ENCODE results near the gene NPM1. TPM values are rescaled to one million over a fixed set of nuclear protein-coding genes. Genes with fewer than 3 reads are reported as not detected.

Gene NPM1
- total and polyA plus RNA-seq, 9 donors = 953 to 1,914 (median 1,097) TPM

DNA sequence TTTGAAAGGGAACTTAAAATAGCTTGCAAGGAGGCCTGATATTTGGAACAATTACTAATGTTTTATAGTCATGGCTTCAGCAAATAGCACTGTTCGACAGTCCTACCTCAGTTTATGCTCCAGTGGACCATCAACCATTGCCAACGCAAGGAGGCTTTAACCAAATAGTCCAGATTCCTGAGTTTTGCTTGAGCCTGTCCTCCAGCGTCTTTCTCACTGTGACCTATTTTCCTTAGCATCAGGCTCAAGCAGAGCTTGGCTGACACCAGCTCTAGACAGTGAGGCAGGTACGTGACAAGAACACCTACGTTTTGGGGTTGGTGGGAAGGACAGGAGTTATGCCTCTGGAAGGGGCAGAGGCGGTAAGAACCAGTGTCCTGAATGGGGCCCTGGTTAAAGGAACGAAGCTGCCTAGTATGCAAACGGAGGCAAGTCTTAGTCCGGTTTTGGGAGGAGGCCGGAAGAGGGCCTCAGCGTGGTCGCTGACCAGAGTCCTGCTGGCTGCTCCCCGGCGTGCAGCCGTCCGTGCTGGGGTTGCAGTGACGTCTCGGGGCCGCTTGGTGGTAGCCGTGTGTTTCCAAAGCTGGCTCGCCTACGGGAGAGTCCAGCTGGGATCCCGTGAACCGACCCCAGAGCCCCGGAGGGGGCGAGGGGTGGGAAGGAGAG, 30.8 kb downstream of the NPM1 start:
- Histone ChIP-seq H3K4me3 (ENCODE audit: low read length) (peak overlapping the region; percentile 59), H3K36me3 (ENCODE audit: control insufficient read depth, insufficient read depth, low read length) (peaks cover 3% of the 10 kb centered on the region), H3K27ac (ENCODE audit: low read length) (peak overlapping the region; percentile 84), H3K9me3 (replicated peaks; ENCODE audit: control insufficient read depth, low read depth, low read length) (no peaks in the 10 kb centered on the region), H3K27me3 (ENCODE audit: control insufficient read depth, insufficient read depth, low read length) (peaks cover 26% of the 10 kb centered on the region), H3K4me1 (ENCODE audit: control insufficient read depth, insufficient read depth, low read length) (peaks cover 34% of the 10 kb centered on the region)
- WGBS (ENCODE audit: insufficient coverage) = 5% methylated on average over 23 of the region's 26 CpGs
- peak; percentile 95 for DNase-seq

DNA sequence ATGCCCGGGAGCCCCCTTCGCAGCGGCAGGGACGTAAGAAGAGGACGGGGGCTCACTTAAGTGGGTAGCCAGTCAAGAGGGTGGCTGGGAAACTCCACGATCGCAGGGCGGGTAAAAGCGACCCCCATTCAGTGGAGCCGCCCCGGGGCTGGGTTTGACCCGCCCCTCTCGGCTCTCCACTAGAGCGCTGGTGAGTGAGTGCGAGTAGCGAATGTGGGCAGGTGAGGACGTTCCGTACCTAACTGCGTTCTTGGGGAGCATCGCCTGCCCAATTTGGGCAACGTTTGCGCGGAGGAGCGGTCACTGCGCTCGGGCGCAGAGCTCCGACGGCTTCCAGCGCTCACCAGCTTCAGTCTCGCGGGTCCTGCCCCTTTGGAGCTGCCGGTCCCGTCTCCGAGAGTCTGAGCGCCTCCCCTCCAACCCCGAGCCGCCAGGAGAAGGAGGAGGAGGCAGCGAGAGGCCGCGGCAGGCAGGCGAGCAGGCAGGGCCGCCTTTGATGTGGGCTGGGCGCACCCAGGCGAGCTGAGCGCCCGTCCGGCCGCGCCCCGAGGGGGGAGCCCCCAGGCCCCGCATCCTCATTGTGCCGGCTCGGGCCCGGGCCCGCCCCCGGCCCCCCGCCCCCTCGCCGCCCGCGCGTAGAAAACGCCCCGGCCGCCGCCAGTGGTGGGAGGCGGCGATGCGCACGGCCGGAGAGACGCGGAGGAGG, 31.5 kb downstream of the NPM1 start, which contains the start of gene FGF18:
Gene FGF18, plus strand, starts transcription at position 666 of the 706 bp plus-strand sequence. CDS start 553 bp downstream, outside the sequence.
- peaks cover 2% of the 10 kb centered on the region for H3K36me3 ChIP-seq (ENCODE audit: control insufficient read depth, insufficient read depth, low read length)
- H3K27me3 ChIP-seq (ENCODE audit: control insufficient read depth, insufficient read depth, low read length) = peaks cover 26% of the 10 kb centered on the region
- no peaks in the 10 kb centered on the region for H3K9me3 ChIP-seq (replicated peaks; ENCODE audit: control insufficient read depth, low read depth, low read length)
- peak; percentile 92 for DNase-seq
- H3K4me1 ChIP-seq (ENCODE audit: control insufficient read depth, insufficient read depth, low read length) = peaks cover 34% of the 10 kb centered on the region
- H3K4me3 ChIP-seq (ENCODE audit: low read length) = peak within 1 kb of the TSS; percentile 59
- H3K27ac ChIP-seq (ENCODE audit: low read length) = peak within 1 kb of the TSS; percentile 84
- WGBS (ENCODE audit: insufficient coverage) = under 1% methylated on average over 74 of the region's 74 CpGs

DNA sequence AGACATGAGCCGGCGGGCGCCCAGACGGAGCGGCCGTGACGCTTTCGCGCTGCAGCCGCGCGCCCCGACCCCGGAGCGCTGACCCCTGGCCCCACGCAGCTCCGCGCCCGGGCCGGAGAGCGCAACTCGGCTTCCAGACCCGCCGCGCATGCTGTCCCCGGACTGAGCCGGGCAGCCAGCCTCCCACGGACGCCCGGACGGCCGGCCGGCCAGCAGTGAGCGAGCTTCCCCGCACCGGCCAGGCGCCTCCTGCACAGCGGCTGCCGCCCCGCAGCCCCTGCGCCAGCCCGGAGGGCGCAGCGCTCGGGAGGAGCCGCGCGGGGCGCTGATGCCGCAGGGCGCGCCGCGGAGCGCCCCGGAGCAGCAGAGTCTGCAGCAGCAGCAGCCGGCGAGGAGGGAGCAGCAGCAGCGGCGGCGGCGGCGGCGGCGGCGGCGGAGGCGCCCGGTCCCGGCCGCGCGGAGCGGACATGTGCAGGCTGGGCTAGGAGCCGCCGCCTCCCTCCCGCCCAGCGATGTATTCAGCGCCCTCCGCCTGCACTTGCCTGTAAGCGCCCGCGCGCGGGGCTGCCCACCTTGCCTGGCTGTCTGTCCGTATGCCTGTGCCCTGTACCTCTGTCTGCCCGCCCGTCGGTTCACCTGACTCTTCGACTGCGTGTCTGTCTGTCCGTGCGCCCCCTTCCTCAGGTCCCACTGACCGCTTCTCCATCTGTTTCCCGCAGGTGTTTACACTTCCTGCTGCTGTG, 32.2 kb downstream of the NPM1 start:
- Histone ChIP-seq H3K27me3 (ENCODE audit: control insufficient read depth, insufficient read depth, low read length) (peaks cover 26% of the 10 kb centered on the region), H3K27ac (ENCODE audit: low read length) (no peak overlapping the region), H3K4me3 (ENCODE audit: low read length) (peak overlapping the region; percentile 56), H3K9me3 (replicated peaks; ENCODE audit: control insufficient read depth, low read depth, low read length) (no peaks in the 10 kb centered on the region), H3K4me1 (ENCODE audit: control insufficient read depth, insufficient read depth, low read length) (peaks cover 34% of the 10 kb centered on the region), H3K36me3 (ENCODE audit: control insufficient read depth, insufficient read depth, low read length) (peaks cover 2% of the 10 kb centered on the region)
- no peak for DNase-seq
- WGBS (ENCODE audit: insufficient coverage) = under 1% methylated on average over 95 of the region's 95 CpGs

- under 1% methylated on average over 50 of the region's 65 CpGs for WGBS (ENCODE audit: insufficient coverage)
- Histone ChIP-seq H3K4me1 (ENCODE audit: control insufficient read depth, insufficient read depth, low read length) (peaks cover 34% of the 10 kb centered on the region), H3K36me3 (ENCODE audit: control insufficient read depth, insufficient read depth, low read length) (peaks cover 2% of the 10 kb centered on the region), H3K27me3 (ENCODE audit: control insufficient read depth, insufficient read depth, low read length) (peaks cover 26% of the 10 kb centered on the region), H3K27ac (ENCODE audit: low read length) (no peak overlapping the region), H3K9me3 (replicated peaks; ENCODE audit: control insufficient read depth, low read depth, low read length) (no peaks in the 10 kb centered on the region), H3K4me3 (ENCODE audit: low read length) (peak overlapping the region; percentile 56)
- DNase-seq = peak; percentile 98
Measured at GRCh38 chr5:171420431-171421241, 33.0 kb downstream of the NPM1 start.

DNA sequence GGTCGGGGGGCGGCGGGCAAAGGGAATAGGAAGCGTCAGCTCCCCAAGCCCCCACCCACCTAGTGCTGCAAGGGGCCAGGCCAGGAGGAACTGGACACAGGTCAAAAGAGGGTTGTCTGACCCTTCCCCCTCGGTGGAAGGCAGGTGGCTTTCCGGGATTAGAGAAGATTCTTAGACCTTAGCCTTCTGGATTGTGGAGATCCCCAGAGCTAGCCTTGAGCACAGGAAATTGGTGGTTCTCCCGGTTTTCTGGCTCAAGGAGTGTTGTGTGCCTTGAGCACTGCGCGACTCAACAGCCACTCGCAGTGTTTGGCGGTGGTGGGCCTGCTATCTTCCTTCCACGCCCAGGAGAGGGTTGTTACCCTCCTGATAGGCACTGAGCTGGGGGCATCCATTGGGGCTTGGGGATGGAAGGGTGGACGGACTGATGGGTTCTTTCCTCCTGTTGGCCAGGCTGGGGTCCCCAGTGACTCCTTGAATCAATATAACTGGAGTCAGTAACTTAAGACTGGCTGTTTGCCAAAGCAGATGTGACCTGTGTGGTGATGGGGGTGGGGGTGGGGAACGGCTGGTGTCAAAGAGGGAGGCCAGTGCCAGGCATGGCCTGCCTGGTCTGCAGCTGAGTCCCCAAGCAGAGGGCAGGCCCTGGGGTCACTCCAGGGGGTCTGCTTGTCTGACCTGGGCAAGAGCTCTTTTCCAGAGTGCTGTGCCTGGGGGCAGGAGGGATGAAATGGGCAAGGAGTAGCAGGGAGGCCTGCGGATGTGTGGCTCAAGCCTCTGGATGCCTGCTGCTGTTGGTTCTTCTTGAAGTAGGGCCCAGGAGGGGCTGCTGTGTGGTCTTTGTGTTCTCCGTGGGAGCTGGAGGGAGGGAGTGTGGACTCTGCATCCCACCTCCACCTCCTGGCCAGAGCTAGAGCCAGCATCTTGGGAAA, 33.9 kb downstream of the NPM1 start:
- no peaks in the 10 kb centered on the region for H3K9me3 ChIP-seq (replicated peaks; ENCODE audit: control insufficient read depth, low read depth, low read length)
- H3K36me3 ChIP-seq (ENCODE audit: control insufficient read depth, insufficient read depth, low read length) = peaks cover 3% of the 10 kb centered on the region
- peak overlapping the region; percentile 56 for H3K4me3 ChIP-seq (ENCODE audit: low read length)
- peak overlapping the region; percentile 59 for H3K27ac ChIP-seq (ENCODE audit: low read length)
- WGBS (ENCODE audit: insufficient coverage) = 26% methylated on average over 8 of the region's 16 CpGs
- peak; percentile 55 for DNase-seq
- peaks cover 34% of the 10 kb centered on the region for H3K4me1 ChIP-seq (ENCODE audit: control insufficient read depth, insufficient read depth, low read length)
- H3K27me3 ChIP-seq (ENCODE audit: control insufficient read depth, insufficient read depth, low read length) = peaks cover 26% of the 10 kb centered on the region

DNA sequence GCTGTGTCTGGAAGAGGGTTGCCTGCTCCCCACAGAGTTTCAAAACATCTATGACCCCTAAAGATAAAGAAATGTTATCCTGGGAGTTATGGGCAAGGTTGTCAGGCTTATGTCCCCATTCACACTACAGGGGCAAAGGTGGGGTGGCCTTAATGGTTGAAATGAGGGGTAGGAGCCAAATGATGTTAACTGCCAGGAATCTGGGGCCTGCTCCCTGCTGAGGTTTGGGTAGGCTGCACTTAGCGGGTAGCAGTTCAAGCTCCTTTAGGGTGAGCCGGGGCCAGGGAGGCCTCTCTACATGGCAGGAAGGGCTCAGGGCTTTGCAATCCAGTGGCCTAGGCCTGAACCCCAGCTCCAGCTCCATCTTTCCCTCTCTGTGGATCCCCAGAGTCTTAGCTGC, 34.8 kb downstream of the NPM1 start:
- DNase-seq = no peak
- Histone ChIP-seq H3K4me3 (ENCODE audit: low read length) (no peak overlapping the region), H3K27me3 (ENCODE audit: control insufficient read depth, insufficient read depth, low read length) (peaks cover 26% of the 10 kb centered on the region)

GRCh38 chr5:171422902-171423663, 35.4 kb downstream of the NPM1 start:
- Histone ChIP-seq H3K36me3 (ENCODE audit: control insufficient read depth, insufficient read depth, low read length) (peaks cover 2% of the 10 kb centered on the region), H3K4me3 (ENCODE audit: low read length) (no peak overlapping the region), H3K9me3 (replicated peaks; ENCODE audit: control insufficient read depth, low read depth, low read length) (no peaks in the 10 kb centered on the region), H3K27me3 (ENCODE audit: control insufficient read depth, insufficient read depth, low read length) (peaks cover 26% of the 10 kb centered on the region), H3K27ac (ENCODE audit: low read length) (no peak overlapping the region), H3K4me1 (ENCODE audit: control insufficient read depth, insufficient read depth, low read length) (peaks cover 34% of the 10 kb centered on the region)
- peak; percentile 35 for DNase-seq
- WGBS (ENCODE audit: insufficient coverage) = 52% methylated on average over 16 of the region's 26 CpGs

More for the DNA sequence above, 34.8 kb downstream of the NPM1 start:
- H3K9me3 ChIP-seq (replicated peaks; ENCODE audit: control insufficient read depth, low read depth, low read length) = no peaks in the 10 kb centered on the region
- peaks cover 3% of the 10 kb centered on the region for H3K36me3 ChIP-seq (ENCODE audit: control insufficient read depth, insufficient read depth, low read length)
- no peak overlapping the region for H3K27ac ChIP-seq (ENCODE audit: low read length)
- H3K4me1 ChIP-seq (ENCODE audit: control insufficient read depth, insufficient read depth, low read length) = peaks cover 34% of the 10 kb centered on the region
- WGBS (ENCODE audit: insufficient coverage) = 77% methylated on average over 2 of the region's 2 CpGs

DNA sequence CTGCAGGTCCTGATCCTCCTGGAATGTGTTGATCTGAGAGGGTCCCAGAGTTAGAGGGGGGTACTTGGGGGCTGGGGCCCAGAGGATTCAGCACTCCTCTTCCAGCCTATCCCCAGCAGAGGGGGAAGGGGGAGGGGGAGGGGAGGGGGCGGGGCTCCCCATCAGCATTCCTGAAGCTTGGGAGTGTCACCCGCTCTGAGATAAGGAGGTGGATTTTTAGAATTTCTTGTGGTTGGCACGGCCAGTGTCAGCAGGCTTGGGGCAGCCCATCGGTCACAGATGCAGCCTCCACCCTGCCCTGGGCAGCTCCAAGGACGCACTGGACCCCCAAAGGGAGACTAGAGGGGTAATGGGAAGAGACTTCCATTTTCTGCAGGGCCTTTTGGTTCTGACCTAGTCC, 37.1 kb downstream of the NPM1 start:
- Histone ChIP-seq H3K4me1 (ENCODE audit: control insufficient read depth, insufficient read depth, low read length) (peaks cover 36% of the 10 kb centered on the region), H3K4me3 (ENCODE audit: low read length) (no peak overlapping the region), H3K27ac (ENCODE audit: low read length) (no peak overlapping the region), H3K36me3 (ENCODE audit: control insufficient read depth, insufficient read depth, low read length) (peaks cover 2% of the 10 kb centered on the region), H3K27me3 (ENCODE audit: control insufficient read depth, insufficient read depth, low read length) (peaks cover 21% of the 10 kb centered on the region), H3K9me3 (replicated peaks; ENCODE audit: control insufficient read depth, low read depth, low read length) (no peaks in the 10 kb centered on the region)
- DNase-seq = no peak
- 77% methylated on average over 3 of the region's 5 CpGs for WGBS (ENCODE audit: insufficient coverage)

Data from muscle of leg (tissue), 11 donors.